GM18526 (cell line): Measurements from ENCODE around the gene TM2D3.

Experiments
- POLR2A ChIP-seq: IDR thresholded peaks from 3 replicates; pipeline ENCODE4 v1.6.1; 2011; ENCODE audit not compliant: insufficient read length; ENCODE audit errors: extremely low read depth

Gene TM2D3

DNA sequence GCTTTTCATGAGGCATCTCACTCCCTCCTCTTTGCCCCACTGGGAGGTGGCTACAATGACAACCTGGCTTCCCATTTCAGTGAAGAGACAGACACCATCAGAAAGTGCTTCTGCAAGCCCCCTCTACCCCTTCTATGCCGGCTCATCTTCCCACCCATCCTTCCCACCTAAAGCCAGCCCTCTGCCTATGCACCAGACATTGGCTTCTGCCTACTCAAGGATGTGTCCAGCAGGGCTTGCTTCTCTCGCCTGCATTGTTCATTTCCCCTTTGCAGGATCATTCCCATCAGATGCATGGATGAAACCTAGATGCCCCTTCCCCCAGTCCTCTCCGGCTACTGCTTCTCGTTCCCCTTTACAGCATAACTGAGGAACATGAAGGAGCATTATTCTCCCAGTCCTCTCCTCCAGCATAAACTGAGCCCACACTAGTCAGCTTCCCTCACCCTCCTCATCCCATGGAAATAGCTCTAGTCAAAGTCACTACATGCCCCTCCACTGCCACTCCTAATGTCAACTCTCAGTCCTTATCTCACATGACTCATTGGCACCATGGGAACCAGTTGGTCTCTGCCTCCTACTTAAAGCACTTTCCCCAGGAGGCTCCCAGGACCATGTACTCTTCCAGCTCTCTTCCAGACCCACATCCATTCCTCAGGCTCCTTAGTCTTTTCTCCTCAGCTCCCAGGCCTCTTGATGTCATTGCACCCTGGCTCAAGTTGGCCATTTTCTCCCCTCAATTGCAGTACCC, 47.9 kb downstream of the TM2D3 start:
- no peak for TF ChIP-seq POLR2A

DNA sequence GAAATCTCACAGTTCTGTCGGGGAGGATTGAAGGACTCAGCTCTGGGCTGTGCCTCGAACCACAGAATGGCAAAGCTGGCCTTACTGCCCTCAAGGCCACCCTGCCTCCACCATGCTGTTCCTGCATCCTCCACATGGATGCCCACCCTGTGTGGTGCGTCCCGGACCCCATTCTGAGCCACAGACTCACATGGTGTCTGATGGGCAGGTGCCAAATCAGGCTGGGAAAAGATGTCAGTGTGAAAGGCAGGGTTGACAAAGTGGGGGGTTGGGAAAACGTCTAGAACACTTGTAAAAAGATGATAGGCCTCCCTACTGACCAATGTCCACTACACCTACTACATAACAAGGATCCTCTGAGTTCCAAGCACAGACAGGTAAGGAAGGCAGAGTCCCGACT, 49.4 kb downstream of the TM2D3 start:
- TF ChIP-seq POLR2A, result no peak

DNA sequence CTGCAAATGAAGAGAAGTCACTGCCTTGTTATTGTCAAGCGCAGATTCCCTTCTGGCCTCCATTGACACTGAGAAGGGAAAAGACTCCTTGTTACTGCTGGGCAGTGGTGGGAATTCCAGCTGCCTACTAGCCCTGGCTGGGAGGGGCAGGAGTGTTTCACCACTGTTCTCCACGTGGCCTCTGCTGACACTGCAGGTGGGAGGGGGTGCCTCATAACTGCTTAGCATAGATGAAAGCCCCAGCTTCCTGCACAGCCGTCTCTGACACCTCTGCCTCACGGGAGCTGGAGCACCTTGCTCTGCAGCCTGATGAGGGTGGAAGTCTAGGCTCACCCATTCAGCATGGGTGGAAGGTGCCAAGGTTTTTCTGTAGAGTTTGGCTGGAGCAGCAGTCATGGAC, 52.1 kb downstream of the TM2D3 start:
- TF ChIP-seq POLR2A, result no peak

DNA sequence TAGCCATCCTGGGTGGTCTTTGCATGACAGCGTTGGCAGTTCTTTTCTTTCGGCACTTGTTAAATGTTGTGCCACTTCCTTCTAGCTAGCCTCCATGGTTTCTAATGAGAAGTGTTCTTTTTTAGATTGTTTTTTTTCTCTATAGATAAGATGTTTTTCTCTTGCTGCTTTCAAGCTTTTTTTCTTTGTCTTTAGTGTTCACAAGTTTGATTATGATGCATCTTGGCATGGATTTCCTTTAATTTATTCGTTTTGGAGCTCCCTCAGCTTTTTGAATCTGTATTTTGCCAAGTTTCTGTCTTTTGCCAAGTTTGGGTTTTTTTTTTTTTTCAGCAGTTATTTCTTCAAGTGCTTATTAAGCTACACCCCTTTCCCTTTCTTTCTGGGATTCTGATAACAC, 53.1 kb downstream of the TM2D3 start:
- TF ChIP-seq POLR2A, result no peak

DNA sequence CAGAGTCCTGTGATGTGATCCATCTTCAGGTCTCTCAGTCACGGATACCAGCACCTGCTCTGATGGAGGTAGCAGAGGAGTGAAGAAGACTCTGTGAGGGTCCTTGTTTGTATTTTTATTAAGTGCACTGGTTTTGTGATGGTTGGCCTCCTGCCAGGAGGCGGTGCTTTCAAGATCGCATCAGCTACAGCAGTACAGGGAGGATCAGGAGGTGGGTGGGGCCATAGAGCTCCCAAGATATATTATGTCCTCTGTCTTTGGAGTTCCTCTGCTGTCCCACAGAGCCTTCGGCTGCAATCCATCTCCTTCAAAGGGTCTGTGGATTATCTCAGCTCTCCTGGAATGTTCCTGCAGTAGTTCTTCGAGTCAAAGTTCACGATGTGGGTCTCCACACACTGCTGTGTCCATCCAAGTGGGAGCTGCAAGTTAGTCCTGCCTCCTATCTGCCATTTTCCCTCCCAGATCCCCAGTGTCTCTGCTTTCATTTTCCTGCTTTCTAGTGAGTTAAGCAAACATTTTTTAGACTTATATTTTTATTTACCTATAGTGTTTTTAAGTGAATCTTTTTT, 54.7 kb downstream of the TM2D3 start:
- TF ChIP-seq POLR2A, result no peak

DNA sequence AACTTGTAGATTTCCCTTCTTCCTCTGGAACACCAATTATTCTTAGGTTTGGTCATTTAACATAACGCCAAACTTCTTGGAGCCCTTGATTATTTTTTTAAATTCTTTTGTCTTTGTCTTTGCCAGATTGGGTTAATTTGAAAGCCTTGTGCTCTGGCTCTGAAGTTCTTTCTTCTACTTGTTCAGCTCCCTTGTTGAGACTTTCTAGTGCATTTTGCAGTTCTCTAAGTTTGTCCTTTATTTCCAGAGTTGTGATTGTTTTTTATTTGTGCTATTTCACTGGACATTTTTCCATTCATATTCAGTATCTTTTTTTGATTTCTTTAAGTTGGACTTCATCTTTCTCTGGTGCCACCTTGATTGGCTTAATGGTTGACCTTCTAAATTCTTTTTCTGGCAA, 55.5 kb downstream of the TM2D3 start:
- TF ChIP-seq POLR2A, result no peak
